ENCODE measurements around the gene RPL39L.

Gene RPL39L

GRCh38 chr3:187093320-187093719 lies 46.0 kb downstream of the RPL39L start:
- DNase-seq: no peak

- DNase-seq: no peak
These were observed 50.6 kb downstream of the RPL39L start for GRCh38 chr3:187088701-187089100.

GRCh38 chr3:187086831-187087230 lies 52.5 kb downstream of the RPL39L start:
- no peak for DNase-seq

GRCh38 chr3:187085933-187086332 lies 53.4 kb downstream of the RPL39L start:
- DNase-seq: no peak

- DNase-seq: no peak
These were observed 54.2 kb downstream of the RPL39L start for GRCh38 chr3:187085021-187085666.

- no peak for DNase-seq
These were observed 54.7 kb downstream of the RPL39L start for GRCh38 chr3:187084580-187084979.

- DNase-seq: no peak
These were observed 55.2 kb downstream of the RPL39L start for GRCh38 chr3:187084126-187084525.

GRCh38 chr3:187082758-187083375 lies 56.4 kb downstream of the RPL39L start:
- no peak for DNase-seq

- no peak for DNase-seq
These were observed 58.4 kb downstream of the RPL39L start for GRCh38 chr3:187080799-187081450.

- no peak for DNase-seq
These were observed 59.9 kb downstream of the RPL39L start for GRCh38 chr3:187079090-187080022.

GRCh38 chr3:187077537-187077936 lies 61.8 kb downstream of the RPL39L start:
- no peak for DNase-seq

GRCh38 chr3:187077085-187077484 lies 62.2 kb downstream of the RPL39L start:
- DNase-seq: no peak

GRCh38 chr3:187076297-187076696 lies 63.0 kb downstream of the RPL39L start:
- no peak for DNase-seq

GRCh38 chr3:187074846-187075245 lies 64.5 kb downstream of the RPL39L start:
- DNase-seq: no peak

- no peak for DNase-seq
These were observed 65.7 kb downstream of the RPL39L start for GRCh38 chr3:187073581-187074098.

GRCh38 chr3:187072511-187072910 lies 66.8 kb downstream of the RPL39L start:
- no peak for DNase-seq

GRCh38 chr3:187072102-187072501 lies 67.2 kb downstream of the RPL39L start:
- no peak for DNase-seq
